ENCODE measurements around the gene NPNT. TPM values are rescaled to one million over a fixed set of nuclear protein-coding genes. Genes with fewer than 3 reads are reported as not detected.

The NPNT gene
- total RNA-seq, 1 donor from 2014 or later = not detected

DNA sequence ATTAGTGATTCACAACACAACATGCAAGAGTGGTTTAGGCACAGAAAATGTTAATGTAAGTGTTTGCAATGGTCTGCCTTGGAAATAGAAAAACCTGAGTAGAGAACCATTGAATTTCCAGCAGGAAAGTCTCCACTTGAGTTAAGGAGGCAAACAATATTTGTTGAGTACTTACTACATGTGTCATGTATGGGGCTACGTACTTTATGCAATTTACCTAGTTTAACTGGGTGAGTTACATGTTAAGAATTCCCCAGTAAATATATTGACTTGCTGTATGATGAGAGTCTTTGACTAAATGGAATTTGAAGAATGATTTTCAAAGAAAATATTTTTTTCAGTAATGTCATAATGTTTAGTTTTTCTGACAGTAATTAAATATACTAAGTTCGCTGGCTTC lies 7.8 kb upstream of the NPNT start:
- no peaks in the 10 kb centered on the region for H3K4me1 Mint-ChIP-seq
- H3K79me2 ChIP-seq (ENCODE audit: low read depth) = no peaks in the 10 kb centered on the region
- H3K4me3 Mint-ChIP-seq = no peak overlapping the region
- no peak for DNase-seq (ENCODE audit: low spot score)
- H3K36me3 ChIP-seq = no peaks in the 10 kb centered on the region
- no peaks in the 10 kb centered on the region for H3K4me1 ChIP-seq
- peaks cover 2% of the 10 kb centered on the region for H3K9me3 Mint-ChIP-seq
- H3F3A ChIP-seq (ENCODE audit: low read depth) = no peaks in the 10 kb centered on the region
- no peak overlapping the region for H3K27ac ChIP-seq
- no peak overlapping the region for H2AFZ ChIP-seq (replicated peaks)
- H3K4me3 ChIP-seq = no peak overlapping the region
- H4K20me1 ChIP-seq (ENCODE audit: low read depth) = no peaks in the 10 kb centered on the region
- H3K9ac ChIP-seq = no peak overlapping the region
- peaks cover 26% of the 10 kb centered on the region for H3K27me3 ChIP-seq
- H3K36me3 Mint-ChIP-seq = no peaks in the 10 kb centered on the region
- H3K9me3 ChIP-seq (ENCODE audit: low read depth) = no peaks in the 10 kb centered on the region
- H3K27me3 Mint-ChIP-seq (ENCODE audit: insufficient read depth, low read depth) = peaks cover 5% of the 10 kb centered on the region
- TF ChIP-seq, protein P1, sequence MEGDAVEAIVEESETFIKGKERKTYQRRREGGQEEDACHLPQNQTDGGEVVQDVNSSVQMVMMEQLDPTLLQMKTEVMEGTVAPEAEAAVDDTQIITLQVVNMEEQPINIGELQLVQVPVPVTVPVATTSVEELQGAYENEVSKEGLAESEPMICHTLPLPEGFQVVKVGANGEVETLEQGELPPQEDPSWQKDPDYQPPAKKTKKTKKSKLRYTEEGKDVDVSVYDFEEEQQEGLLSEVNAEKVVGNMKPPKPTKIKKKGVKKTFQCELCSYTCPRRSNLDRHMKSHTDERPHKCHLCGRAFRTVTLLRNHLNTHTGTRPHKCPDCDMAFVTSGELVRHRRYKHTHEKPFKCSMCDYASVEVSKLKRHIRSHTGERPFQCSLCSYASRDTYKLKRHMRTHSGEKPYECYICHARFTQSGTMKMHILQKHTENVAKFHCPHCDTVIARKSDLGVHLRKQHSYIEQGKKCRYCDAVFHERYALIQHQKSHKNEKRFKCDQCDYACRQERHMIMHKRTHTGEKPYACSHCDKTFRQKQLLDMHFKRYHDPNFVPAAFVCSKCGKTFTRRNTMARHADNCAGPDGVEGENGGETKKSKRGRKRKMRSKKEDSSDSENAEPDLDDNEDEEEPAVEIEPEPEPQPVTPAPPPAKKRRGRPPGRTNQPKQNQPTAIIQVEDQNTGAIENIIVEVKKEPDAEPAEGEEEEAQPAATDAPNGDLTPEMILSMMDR (IDR thresholded peaks at IDR 0.05) = no peak
- TF ChIP-seq EZH2 (IDR thresholded peaks at IDR 0.05) (no peak), EZH2phosphoT487 (IDR thresholded peaks at IDR 0.05) (no peak)
- H3K27ac Mint-ChIP-seq = no peak overlapping the region
- H3K4me2 ChIP-seq = no peak overlapping the region

DNA sequence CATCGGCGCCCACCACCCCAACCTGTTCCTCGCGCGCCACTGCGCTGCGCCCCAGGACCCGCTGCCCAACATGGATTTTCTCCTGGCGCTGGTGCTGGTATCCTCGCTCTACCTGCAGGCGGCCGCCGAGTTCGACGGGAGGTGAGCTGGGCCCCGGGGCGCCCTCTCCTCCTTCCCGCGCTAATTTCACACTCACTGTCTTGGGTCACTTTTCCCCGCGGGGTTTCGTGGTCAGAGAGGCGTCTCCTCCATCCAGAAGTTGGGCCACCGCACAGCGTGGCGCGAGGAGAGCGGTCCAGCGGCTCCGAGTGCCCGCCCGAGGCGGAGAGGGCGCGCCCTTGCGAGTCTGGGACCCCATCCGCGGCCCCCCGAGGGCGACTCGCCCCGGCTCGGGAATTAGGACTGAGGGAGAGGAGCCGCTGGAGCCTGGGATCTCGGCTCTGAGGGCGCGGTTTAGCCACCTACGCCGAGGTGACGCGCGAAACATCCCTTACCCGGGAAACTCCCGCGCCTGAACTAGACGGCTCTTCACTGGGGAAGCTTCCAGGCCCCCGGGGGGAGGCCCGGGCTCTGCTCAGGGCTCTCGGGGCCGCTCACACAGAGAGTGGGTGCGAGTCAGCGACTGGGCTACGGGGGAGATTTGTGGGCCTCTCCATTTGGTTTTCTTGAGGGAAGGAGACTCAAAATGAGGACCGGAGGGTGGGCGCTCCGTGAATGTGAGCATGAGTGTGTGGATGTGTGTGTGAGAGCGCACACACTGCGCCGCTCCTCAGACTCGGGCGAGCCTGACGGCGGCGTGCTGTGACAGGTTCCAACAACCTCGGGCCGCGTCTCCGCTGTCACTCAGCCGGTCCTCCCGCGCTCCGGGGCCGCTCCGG lies 551 bp downstream of the NPNT start:
- Mint-ChIP-seq H3K27me3 (ENCODE audit: insufficient read depth, low read depth) (peaks cover 63% of the 10 kb centered on the region), H3K4me1 (peaks cover 4% of the 10 kb centered on the region), H3K36me3 (no peaks in the 10 kb centered on the region), H3K4me3 (peak overlapping the region; percentile 81), H3K9me3 (no peaks in the 10 kb centered on the region), H3K27ac (no peak overlapping the region)
- TF ChIP-seq EZH2phosphoT487 (IDR thresholded peaks at IDR 0.05) = peak; percentile 88
- peak; percentile 94 for TF ChIP-seq EZH2 (IDR thresholded peaks at IDR 0.05)
- TF ChIP-seq, protein P1 (IDR thresholded peaks at IDR 0.05) = peak; percentile 19
- Histone ChIP-seq H3K79me2 (ENCODE audit: low read depth) (no peaks in the 10 kb centered on the region), H3K27ac (no peak overlapping the region), H3K4me2 (peak overlapping the region; percentile 97), H2AFZ (replicated peaks) (peak overlapping the region; percentile 91), H3K4me1 (peaks cover 3% of the 10 kb centered on the region), H3K36me3 (no peaks in the 10 kb centered on the region), H3K27me3 (peaks cover 99% of the 10 kb centered on the region), H3K9ac (no peak overlapping the region), H4K20me1 (ENCODE audit: low read depth) (peaks cover 4% of the 10 kb centered on the region), H3K4me3 (peak overlapping the region; percentile 72), H3F3A (ENCODE audit: low read depth) (peaks cover 3% of the 10 kb centered on the region), H3K9me3 (ENCODE audit: low read depth) (no peaks in the 10 kb centered on the region)
- peak; percentile 77 for DNase-seq (ENCODE audit: low spot score)

DNA sequence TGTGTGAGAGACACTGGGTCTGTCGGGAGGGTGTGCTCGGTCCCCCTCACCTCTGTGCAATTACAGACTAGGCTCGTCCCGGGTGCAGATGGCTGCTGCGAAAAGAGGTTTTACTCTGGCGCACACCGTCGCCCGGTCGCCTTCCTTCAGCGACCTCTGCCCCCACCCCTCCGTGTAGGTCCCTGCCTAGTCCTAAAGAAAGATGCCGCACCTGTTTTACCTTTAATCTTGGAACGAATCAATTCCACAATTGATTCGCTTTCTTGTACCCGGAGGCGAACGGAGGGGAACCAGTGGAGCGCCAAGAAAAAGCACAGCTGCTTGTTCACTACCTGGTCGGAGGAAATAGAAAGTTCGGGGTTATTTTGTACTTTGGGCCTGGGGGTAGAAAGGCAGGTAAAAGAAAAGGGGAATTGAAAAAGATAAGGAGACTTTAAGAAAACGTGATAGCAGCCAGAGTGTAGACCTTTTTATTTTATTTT lies 1.2 kb downstream of the NPNT start:
- peaks cover 4% of the 10 kb centered on the region for H4K20me1 ChIP-seq (ENCODE audit: low read depth)
- no peaks in the 10 kb centered on the region for H3K36me3 Mint-ChIP-seq

More for the DNA sequence above, 1.2 kb downstream of the NPNT start:
- Histone ChIP-seq H3K36me3 (no peaks in the 10 kb centered on the region), H3K27me3 (peaks cover 100% of the 10 kb centered on the region), H3K9me3 (ENCODE audit: low read depth) (no peaks in the 10 kb centered on the region), H3K79me2 (ENCODE audit: low read depth) (no peaks in the 10 kb centered on the region), H3F3A (ENCODE audit: low read depth) (peaks cover 3% of the 10 kb centered on the region), H3K9ac (no peak overlapping the region), H3K4me3 (peak overlapping the region; percentile 72), H3K4me2 (peak overlapping the region; percentile 97), H2AFZ (replicated peaks) (peak overlapping the region; percentile 91), H3K4me1 (peaks cover 3% of the 10 kb centered on the region), H3K27ac (no peak overlapping the region)
- Mint-ChIP-seq H3K4me1 (peaks cover 4% of the 10 kb centered on the region), H3K27ac (no peak overlapping the region), H3K4me3 (peak overlapping the region; percentile 81), H3K27me3 (ENCODE audit: insufficient read depth, low read depth) (peaks cover 63% of the 10 kb centered on the region), H3K9me3 (no peaks in the 10 kb centered on the region)
- DNase-seq (ENCODE audit: low spot score) = no peak
- TF ChIP-seq, protein P1 (IDR thresholded peaks at IDR 0.05) = no peak
- TF ChIP-seq EZH2phosphoT487 (IDR thresholded peaks at IDR 0.05) (peak; percentile 81), EZH2 (IDR thresholded peaks at IDR 0.05) (peak; percentile 88)

Data from neural progenitor cell (in vitro differentiated cells).